CD1c-positive myeloid dendritic cell (primary cell): ENCODE data around the gene WNK2.

Experiments
- DNase-seq: peaks from one replicate; pipeline ENCODE4 v3.0.0-alpha.2; 2016; ENCODE audit errors: extremely low spot score

WNK2 gene

DNA sequence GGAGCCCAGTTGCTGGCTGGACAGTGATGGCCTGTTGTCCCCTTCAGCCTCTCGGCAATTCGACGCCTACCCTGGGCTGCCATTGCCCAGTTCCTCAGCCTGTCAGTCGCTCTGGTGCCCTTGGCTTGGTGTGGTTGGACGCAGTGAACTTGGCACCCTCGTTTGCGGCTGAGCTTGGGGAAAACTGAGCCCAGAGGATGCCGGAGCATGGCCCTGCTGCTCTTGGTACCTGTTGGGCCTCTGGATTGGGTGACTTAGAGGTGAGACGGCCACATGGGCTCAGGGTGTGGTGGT lies 16.5 kb downstream of the WNK2 start:
- DNase-seq, result no peak

DNA sequence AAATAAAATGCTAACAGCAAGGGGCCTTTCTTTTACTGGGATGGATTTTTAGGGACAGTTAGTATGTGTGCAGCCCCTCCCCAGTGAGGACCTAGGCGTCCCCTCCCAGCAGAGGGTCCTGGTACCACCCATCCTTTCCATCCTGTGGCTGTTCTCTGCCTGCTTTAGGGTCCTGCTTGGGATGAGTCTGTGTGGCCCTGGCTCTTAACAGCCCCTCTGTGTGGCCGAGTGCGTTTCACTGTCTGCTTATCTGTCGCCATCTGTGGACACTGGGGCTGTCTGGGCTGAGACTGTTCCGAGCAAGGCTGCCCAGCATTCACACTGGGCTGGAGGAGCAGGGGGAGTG lies 17.0 kb downstream of the WNK2 start:
- no peak for DNase-seq

DNA sequence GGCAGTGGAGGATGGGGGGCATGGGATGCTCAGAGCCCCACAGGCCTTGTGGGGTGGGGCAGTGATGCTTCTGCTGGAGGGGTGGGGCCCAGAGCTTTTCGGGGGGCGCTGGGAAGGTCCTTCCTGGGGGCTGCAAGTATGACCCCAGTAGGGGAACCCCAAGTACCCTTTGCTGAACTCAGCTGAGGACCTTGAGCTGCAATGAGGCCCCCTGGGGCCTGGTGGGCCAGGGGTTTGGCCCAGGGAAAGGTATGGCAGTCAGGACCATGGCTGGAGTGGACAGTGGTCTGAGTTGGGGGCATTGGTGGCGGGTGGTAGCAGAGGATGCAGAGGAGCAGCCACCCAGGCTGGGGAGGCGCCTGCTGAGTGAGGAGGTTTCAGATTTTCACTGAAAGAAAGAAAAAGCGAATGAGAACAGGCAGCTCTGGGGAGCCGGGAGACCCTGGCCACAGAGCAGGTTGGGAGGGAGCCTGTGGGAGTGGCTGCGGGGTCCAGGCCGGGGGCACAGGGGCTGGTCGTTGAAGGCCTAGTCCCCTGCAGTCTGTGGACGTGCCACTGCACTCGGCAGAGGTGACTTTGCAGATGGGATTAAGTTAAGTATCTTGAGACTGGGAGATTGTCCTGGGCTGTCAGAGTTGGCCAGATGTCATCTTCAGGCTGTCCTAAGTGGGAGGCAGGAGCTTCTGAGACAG lies 19.2 kb downstream of the WNK2 start:
- DNase-seq, result no peak

DNA sequence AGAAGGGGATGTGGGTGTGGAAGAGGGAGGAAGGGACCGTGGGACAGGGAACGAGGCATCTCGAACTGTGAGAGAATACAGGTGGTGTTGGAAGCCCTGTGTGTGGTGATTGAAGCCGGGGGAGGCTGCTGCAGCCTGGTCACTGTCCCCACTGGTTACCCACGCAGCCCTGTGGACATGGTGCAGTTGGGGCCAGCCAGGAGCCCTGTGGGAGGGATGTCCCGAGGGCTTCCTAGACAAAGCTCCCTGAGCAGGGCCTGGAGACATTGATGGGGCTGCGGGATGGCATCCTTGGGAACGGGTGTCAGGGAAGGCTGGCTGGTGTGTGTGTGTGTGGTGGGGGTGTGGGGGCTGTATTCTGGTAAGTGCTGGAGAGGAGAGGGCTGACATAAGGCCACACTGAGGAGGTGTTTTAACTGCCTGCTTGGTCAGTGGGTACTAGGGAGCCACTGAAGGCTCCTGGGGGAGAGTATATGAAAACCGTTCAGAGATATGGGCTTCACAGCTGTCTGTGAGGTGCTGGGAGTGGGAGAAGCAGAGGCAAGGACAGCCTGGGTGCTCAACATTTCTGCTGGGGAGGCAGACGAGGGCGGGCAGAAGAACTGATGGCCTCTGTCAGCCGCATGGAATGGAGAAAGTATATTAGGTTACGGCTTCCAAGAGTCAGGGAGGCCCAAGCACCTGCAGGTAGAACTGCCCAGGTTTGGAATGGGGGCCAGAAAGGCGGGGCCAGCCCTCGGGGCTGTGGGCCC lies 20.0 kb downstream of the WNK2 start:
- DNase-seq, result no peak

DNA sequence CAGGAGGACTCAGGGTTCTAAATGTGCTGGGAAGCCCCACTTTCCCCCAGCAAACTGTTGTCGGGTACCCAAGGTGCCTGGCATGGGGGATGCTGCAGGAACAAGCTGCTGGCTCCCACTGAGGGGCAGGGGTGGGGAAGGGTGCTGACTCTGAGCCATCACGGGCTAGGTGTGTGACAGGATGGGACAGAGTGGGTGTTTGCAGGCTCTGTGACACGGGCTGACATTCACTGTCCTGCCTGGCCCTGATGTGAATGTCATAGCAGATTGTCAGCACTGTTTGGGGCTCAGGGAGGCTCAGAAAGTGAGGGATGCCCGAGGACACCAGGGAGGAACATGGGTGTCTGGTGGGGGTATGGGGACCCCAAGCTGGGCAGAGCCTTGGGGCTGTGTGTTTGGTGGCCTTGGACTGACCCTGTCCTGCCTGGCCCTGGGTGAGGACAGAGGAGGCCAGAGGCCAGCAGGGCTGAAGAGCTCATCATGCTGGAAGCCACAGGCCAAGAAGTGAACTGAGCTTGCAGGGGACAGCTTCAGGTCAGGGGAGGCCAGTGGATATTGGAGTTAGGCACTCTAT lies 20.6 kb downstream of the WNK2 start:
- DNase-seq, result no peak

DNA sequence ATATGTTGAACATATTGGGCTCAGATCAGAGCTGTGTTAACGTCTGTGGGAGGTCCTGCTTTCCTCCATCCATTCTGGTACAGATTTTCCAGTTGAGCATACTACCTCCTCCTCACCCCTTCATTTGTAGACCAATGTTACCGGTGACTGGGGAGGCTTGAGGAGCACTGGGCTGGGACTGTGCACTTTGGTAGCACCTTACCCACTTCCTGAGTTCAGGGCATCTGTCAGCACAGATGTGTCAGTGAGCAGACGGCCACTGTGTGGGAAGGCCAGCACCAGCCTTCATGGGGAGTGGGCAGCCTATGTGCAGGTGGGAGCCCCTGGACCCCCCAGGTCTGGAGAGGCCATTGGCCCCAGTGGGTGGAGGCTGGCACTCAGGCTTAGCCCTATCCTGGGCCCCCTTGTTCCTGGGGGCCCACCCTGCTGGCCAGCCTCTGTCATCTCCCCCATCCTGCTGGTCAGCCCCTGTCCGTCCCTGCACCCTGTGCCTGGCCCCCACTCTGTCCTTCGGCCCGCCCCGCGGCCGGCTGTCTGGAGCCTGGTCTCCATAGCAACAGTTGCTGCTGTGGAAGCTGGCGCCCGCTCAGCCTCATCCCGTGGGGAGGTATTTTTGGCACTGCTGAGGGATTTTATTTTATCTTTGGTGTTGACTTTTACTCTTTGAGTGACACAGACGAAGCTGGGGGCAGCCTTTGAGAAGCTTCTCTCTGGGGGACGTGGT lies 21.3 kb downstream of the WNK2 start:
- no peak for DNase-seq

DNA sequence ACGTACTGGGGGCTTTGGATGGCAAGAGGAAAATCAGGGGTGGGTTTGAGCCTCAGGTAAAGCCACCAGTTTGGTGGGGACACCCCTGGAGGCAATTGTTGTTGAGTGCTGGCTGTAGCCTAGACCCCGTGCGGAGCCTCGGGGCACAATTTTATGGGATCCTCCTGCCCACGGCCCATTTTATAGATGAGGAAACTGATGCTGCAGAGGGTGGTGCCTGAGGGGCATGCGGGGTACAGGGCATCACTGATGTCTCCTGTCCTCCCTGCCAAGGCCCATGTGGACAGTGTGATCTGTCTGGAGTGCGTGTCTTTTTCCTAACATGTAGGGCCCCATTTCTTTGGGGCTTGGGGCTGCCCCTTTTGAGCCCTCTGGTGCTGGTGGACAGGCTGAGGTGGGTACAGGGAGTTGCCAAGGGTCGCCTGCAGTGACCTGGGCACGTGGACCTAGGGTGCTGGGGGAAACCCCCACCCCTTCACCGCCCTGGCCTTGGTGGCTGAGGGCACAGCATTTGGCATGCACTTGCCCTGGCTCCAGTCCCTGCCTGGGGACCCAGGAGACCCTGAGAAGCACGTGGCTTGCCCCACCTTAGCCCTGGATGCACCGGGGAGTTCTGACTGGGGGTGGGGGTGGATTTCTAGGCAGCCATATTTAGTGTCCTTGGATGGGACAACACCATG lies 22.1 kb downstream of the WNK2 start:
- DNase-seq, result no peak

DNA sequence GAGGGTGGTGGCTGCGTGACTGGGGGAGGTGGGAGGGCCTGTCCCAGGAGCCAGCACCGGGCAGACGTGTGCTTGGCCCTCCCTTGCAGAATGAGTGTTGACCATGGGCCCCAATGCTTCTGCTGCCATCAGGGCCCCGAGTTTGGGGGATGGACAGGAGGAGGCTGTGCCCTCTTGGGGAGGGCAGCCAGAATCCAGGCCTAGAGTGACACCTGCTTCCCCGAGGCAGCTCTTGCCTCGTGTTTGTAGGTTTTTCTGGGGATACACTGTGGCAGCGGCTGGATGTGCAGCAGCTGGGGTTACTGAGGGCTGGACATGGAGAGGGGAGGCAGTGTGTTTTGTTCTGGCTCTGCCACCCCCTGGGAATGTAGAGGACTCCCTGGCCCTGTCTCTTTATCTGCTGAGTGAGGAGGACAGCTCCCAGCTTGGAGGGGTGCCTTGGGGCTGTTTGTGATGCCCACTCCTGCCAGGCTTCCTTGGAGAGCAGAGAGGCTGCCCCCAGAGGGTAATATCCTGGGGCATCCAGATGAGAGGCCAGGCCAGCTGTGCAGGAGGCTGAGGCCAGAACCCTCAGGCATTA lies 22.7 kb downstream of the WNK2 start:
- no peak for DNase-seq

DNA sequence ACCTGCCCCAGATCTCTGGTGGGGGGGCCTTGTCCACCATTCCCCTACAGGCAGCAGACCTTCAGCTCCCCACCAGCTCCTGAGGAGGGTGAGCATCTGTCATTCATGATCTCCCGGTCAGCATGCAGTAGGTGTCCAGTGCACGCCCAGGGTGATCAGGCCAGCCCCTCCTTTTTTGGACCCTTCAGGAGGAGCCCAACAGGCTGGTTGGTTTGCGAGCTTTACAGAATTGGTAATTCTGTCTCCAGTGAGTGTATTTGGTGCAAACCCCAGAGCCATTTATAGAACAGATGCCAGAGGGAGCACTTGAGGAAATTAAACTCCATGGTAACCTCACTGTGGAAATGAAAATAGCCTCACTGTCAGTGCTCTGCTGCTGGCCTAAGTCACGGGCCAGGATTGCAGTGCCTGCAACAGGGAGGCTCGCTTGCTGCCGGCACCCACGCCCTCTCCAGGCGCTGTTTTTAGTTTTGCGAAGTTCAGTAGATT lies 23.4 kb downstream of the WNK2 start:
- DNase-seq, result no peak

DNA sequence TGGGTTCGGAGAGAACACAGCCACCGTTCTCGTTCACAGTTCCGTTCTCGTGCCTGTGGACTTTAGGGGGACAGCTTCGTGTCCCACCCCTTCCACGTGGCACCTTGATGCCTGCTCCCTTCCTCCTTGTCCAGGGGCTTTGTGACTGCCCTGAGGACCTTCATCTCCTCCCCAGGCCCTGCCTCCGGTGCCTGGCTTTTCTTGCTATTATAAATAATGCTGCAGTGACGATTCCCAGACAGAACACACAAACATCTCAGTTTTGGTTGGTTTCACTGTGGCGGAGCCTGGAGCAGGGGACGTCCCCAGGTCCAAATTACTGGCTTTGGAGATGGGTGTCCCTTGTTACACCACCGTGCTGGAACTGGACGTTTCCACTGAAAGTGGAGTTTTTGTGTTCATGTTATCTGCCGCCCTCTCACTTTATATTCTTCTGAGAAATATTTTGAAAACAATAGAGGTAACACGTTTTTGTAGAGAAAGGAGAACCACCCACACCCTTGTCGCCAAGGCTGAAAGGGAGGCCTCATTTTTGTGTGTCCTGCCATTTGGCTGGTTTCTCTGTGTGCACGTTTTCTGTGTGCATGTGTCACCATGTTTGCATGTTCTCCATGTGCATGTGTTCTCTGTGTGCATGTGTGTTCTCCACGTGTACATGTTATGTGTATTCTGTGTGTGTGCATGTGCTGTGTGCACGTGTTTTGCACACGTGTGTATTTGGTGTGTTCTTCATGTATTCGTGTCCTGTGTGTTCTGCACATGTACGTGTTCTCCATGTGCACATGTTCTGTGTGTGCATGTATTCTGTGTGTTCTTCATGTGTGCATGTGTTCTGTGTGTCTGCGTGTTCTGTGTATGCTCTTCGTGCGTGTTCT lies 24.2 kb downstream of the WNK2 start:
- no peak for DNase-seq

DNA sequence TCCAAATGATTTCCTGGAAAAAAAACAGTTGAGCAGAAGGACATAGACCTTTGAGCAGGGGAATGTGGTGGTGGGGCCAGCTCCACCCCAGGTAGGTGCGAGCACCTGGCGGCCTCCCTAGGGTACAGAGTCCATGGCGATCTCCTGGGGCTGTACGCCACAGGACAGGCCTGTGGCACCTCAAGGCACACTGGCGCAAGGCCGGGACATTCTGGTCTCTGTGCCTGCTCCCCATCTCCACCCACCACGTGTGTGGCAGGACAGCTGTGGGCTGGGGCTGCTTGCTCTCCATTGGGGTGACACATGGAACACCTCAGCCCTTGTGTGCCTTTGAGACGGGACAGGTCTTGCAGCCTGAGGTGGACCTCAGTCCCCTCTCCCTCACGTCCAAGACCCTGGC lies 25.2 kb downstream of the WNK2 start:
- no peak for DNase-seq

DNA sequence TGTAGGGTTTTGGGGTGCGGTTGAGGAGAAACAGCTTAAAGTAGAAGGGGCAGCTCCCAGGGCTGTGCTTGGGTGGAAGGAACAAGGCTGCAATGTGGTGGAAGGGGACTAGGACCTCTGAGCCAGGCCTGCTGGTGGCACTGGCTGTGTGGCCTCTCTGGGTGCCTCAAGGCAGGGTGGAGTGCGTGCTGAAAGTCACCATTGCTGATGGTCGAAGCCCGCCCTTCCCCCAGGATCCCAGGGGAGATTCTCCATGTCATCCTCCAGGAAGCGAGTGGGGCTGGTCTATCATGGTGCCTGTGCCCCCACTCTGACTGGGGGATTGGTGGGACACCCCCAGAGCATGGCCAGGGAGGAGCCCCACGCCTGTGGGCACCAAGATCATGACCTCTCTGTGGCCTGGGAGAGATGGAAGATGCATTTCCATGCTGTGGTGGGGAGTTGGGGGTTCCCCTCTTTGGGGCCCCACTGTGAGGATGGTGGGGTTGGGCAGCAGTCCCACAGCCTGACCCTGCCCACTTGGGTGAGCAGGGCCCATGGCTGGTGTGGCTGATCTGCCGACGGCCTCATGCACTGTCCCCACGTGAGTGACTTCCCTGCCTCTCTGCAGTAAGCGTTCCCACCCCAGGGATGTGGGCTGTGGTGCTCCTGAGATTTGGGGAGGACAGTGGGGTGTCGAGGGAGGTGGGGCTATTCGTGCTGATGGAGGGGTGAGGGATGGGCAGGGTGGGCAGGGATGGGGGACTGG lies 25.8 kb downstream of the WNK2 start:
- no peak for DNase-seq

DNA sequence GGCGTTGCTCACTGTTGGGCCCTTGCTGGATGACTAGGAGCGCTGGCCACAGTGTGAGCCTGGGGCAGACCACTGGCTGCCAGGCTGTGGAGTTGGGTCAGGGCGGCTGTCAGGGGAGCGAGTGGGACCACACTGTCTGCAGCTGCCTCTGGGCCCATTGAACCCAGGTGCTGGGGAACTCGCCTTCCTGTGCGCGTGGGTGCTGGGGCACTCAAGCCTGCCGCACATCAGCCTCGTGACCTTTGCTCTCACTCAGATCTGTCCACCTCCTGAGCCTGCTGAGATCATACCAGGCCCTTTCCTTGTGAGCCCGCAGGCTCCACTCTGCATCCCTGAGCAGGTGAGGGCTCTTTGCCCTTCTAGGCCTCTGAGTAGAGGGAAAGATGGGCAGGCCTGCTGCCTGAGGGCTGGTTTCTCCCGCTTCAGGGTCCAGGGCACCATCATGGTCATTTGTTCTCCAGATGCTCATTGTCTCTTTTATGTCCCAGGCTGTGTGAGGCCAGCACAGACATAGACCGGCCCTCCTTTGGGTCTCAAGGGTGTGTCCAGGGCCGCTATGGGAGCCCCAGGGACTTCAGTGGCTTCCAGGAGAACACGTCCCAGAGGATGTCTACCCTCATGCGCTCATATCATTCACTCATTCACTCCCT lies 26.5 kb downstream of the WNK2 start:
- no peak for DNase-seq

DNA sequence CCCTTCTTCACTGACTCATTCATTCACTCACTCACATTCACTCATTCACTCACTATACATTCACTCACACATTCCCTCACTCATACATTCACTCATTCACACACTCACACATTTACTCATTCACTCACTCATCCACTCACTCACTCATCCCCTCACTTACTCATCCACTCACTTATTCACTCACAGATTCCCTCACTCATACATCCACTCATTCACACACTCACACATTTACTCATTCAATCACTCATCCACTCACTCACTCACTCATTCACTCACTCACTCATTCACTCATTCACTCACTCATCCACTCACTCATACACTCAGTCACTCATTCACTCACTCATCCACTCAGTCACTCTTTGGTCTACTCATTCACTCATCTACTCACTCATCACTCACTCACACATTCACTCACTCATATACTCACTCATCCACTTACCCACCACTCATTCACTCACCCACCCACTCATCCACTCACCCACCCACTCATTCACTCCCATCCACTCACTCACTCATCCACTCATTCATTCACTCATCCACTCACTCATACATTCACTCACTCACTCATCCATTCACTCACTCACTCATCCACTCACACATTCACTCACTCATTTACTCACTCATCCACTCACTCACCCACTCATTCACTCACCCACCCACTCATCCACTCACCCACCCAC lies 27.2 kb downstream of the WNK2 start:
- DNase-seq, result no peak

DNA sequence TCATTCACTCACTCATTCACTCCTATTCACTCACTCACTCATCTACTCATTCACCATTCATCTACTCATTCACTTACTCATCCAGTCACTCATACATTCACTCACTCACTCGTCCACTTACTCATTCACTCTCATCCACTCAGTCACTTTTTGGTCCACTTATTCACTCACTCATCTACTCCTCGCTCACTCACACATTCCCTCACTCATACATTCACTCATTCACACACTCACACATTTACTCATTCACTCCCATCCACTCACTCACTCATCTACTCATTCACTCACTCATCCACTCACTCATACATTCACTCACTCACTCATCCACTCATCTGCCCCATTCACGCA lies 27.7 kb downstream of the WNK2 start:
- DNase-seq, result no peak

DNA sequence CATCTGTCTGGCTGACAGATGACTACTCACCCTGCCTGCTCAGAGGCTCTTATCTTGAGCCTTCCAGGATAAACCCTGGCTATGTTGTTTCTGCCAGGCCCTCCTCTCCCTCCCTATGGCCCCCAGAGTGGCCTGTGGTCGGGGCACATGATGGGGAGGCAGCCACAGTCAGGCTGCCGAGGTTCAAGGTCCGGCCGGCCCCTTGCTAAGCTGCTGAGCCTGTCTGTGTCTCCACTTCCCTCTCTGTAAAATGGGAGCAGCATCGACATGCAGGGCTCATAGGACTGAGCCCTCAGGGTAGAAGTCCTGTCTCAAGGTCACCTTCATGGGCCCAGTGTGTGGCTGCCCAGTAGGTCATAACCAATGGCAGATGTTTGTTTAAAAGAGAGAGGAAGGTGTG lies 28.5 kb downstream of the WNK2 start:
- no peak for DNase-seq

DNA sequence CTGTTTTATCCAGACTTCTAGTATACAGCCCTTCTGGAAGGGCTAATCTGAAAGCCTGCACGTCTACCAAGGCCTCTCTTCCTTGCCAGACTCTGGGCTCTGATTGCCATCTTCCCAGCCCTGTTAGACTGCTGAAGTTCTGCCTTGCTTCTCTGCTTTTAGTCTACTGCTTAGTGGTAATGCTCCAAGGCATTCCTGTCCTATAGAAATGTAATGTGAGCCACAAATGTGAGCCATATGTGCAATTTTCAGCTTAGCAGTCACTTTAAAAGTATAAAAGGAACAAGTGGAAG lies 32.1 kb downstream of the WNK2 start:
- DNase-seq, result no peak

DNA sequence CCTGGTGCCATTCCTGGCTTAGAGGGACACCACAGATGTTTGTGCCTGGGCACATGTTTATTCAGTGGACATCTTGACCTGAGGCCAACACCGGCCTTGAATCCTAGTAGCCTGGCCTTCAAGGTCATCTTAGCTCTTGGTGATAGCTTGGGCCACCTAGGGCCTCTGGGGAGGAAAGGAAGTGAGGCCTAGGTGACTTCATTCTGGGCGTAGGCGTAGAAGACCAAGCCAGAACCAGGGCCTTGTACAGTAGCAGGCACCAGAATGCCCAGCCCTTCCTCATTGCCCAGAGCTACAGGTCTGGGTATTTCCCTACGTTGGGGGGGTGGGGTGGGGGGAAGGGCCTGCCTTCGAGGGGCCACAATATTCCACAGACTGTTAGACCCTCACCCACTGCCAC lies 33.8 kb downstream of the WNK2 start:
- peak; percentile 27 for DNase-seq

DNA sequence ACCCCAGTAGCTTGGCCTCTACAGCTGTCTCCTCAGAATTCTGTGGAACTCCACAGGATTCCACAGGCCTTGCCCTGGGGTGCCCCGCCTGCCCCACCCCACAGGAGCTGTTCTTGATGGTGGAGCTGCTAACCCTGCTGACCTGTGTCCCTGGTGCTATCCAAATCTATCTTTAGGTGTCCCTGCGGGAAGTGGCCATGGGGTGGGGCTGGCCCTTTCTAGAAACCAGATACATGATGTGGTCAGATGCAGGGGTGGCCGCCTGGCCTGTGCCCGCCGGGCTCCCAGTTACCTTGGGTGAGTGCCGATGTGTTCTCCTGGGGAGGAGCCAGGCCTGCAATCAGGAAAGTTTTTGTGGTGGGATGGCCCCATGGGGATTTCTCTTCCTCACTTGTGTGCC lies 34.2 kb downstream of the WNK2 start:
- DNase-seq, result no peak
